ENCODE results near the gene ZNF830. TPM values are rescaled to one million over a fixed set of nuclear protein-coding genes. Genes with fewer than 3 reads are reported as not detected.
"Not testable (repeated sequence)": the region's sequence is repeated elsewhere in the genome, so short reads cannot be mapped to it uniquely, and the experiment has no call there.

ZNF830 gene
- total RNA-seq, 2 experiments from 2014 or later: 25.0 to 25.5 TPM

GRCh38 chr17:34999456-34999855 lies 38.1 kb downstream of the ZNF830 start:
- POLR2A ChIA-PET: no interaction called here
- peaks cover 84% of the 10 kb centered on the region for H3K36me3 ChIP-seq (ENCODE audit: insufficient read depth, low read length)
- no TSS peak for BruUV-seq (replicated peaks)
- H4K20me1 ChIP-seq (ENCODE audit: insufficient read depth, low read length): no peaks in the 10 kb centered on the region
- no peaks in the 10 kb centered on the region for H3K79me2 ChIP-seq (ENCODE audit: insufficient read depth, low read depth, low read length)
- H3K9me2 ChIP-seq (ENCODE audit: insufficient read depth, low read length): no peaks in the 10 kb centered on the region
- CTCF ChIA-PET (ENCODE audit: unreplicated experiment): no interaction called here
- intact Hi-C loops (cut with micrococcal nuclease; ENCODE audit: unreplicated experiment): loop anchor here (2.0 kb wide), 2 partner anchors 89 to 119 kb away; partner anchors contain the start of gene RAD51D
- TF ChIP-seq CTCF (conservative IDR thresholded peaks at IDR 0.05; ENCODE audit: low read length) (no peak), EZH2phosphoT487 (IDR thresholded peaks at IDR 0.05; ENCODE audit: borderline replicate concordance, low read depth, low read length) (no peak)
- no peak overlapping the region for H3K27ac ChIP-seq (ENCODE audit: low read depth, low read length, poor library complexity, severe bottlenecking)
- H3K4me2 ChIP-seq (ENCODE audit: low read length): no peak overlapping the region
- no peak overlapping the region for H3K4me3 ChIP-seq (ENCODE audit: low read depth, low read length, poor library complexity, severe bottlenecking)
- H3K9me3 ChIP-seq (ENCODE audit: low read length): no peaks in the 10 kb centered on the region
- H3K4me1 ChIP-seq (ENCODE audit: insufficient read depth, low read length, poor library complexity, severe bottlenecking): no peaks in the 10 kb centered on the region
- H2AFZ ChIP-seq (ENCODE audit: low read length): no peak overlapping the region
- DNase-seq (ENCODE audit: low spot score): no peak

- intact Hi-C loops (cut with micrococcal nuclease; ENCODE audit: unreplicated experiment): not testable (repeated sequence)
These were observed 39.6 kb downstream of the ZNF830 start for GRCh38 chr17:35000965-35001364.

GRCh38 chr17:35001549-35001948 lies 40.2 kb downstream of the ZNF830 start:
- no peak for DNase-seq (ENCODE audit: low spot score)
- Histone ChIP-seq H4K20me1 (ENCODE audit: insufficient read depth, low read length) (no peaks in the 10 kb centered on the region), H3K9me3 (ENCODE audit: low read length) (no peaks in the 10 kb centered on the region), H3K79me2 (ENCODE audit: insufficient read depth, low read depth, low read length) (no peaks in the 10 kb centered on the region), H3K4me2 (ENCODE audit: low read length) (no peak overlapping the region), H3K4me1 (ENCODE audit: insufficient read depth, low read length, poor library complexity, severe bottlenecking) (no peaks in the 10 kb centered on the region), H3K9me2 (ENCODE audit: insufficient read depth, low read length) (no peaks in the 10 kb centered on the region), H3K36me3 (ENCODE audit: insufficient read depth, low read length) (peaks cover 86% of the 10 kb centered on the region), H3K4me3 (ENCODE audit: low read depth, low read length, poor library complexity, severe bottlenecking) (no peak overlapping the region), H2AFZ (ENCODE audit: low read length) (no peak overlapping the region), H3K27ac (ENCODE audit: low read depth, low read length, poor library complexity, severe bottlenecking) (no peak overlapping the region)
- TF ChIP-seq EZH2phosphoT487 (IDR thresholded peaks at IDR 0.05; ENCODE audit: borderline replicate concordance, low read depth, low read length) (no peak), CTCF (conservative IDR thresholded peaks at IDR 0.05; ENCODE audit: low read length) (no peak)
- ChIA-PET CTCF (ENCODE audit: unreplicated experiment) (no interaction called here), POLR2A (no interaction called here)
- BruUV-seq (replicated peaks): no TSS peak
- intact Hi-C loops (cut with micrococcal nuclease; ENCODE audit: unreplicated experiment): no loop called here

More at GRCh38 chr17:35000965-35001364, 39.6 kb downstream of the ZNF830 start:
- H3K27ac ChIP-seq (ENCODE audit: low read depth, low read length, poor library complexity, severe bottlenecking); H3K9me3 ChIP-seq (ENCODE audit: low read length); H3K79me2 ChIP-seq (ENCODE audit: insufficient read depth, low read depth, low read length); DNase-seq (ENCODE audit: low spot score); H2AFZ ChIP-seq (ENCODE audit: low read length); H3K4me3 ChIP-seq (ENCODE audit: low read depth, low read length, poor library complexity, severe bottlenecking); H4K20me1 ChIP-seq (ENCODE audit: insufficient read depth, low read length); H3K4me2 ChIP-seq (ENCODE audit: low read length); BruUV-seq (replicated peaks); H3K9me2 ChIP-seq (ENCODE audit: insufficient read depth, low read length); H3K4me1 ChIP-seq (ENCODE audit: insufficient read depth, low read length, poor library complexity, severe bottlenecking); CTCF ChIA-PET (ENCODE audit: unreplicated experiment): not testable (repeated sequence)
- POLR2A ChIA-PET: interaction anchor here (0.6 kb wide), 1 partner anchor 11 kb away, joined by 3 read pairs; no protein-coding TSS in a partner anchor
- H3K36me3 ChIP-seq (ENCODE audit: insufficient read depth, low read length): peaks cover 86% of the 10 kb centered on the region

Measured in OCI-LY7 (cell line).